Body of pancreas (tissue), 4 donors: ENCODE data around the gene CD80.

ENCODE experiments used
- CTCF ChIP-seq, 7 experiments: fragments of 450-650 bp in 4 of 7; fragments of 200-600 bp in 3 of 7; sonication (generic) in 3 of 7; IDR thresholded peaks; one replicate each; pipeline ENCODE4 v1.5.1; 2016 to 2019; ENCODE audit warnings: antibody characterized with exemption in 7 of 7
- POLR2A ChIP-seq, 3 donors: fragments of 450-650 bp; IDR thresholded peaks; one replicate each; pipeline ENCODE4 v1.6.1; 2016; ENCODE audit warnings: antibody characterized with exemption in 3 of 3, mild to moderate bottlenecking in 2 of 3

- TF ChIP-seq CTCF (IDR thresholded peaks at IDR 0.05) (no peak), POLR2A (IDR thresholded peaks at IDR 0.05) (no peak)
Observed at GRCh38 chr3:119595639-119596334, 36.4 kb upstream of the CD80 start.
